GM18909 (cell line): ENCODE data around the gene CAPZB.
A peak's percentile ranks its signal among the peaks of the same experiment; 100 is the strongest.

Source experiments
- ATAC-seq: cut with Tn5 transposase; IDR thresholded peaks from one replicate; pipeline ENCODE4 v1.9.1; 2021; ENCODE audit warnings: mild to moderate bottlenecking; ENCODE audit not compliant: unreplicated experiment, poor library complexity

CAPZB gene

DNA sequence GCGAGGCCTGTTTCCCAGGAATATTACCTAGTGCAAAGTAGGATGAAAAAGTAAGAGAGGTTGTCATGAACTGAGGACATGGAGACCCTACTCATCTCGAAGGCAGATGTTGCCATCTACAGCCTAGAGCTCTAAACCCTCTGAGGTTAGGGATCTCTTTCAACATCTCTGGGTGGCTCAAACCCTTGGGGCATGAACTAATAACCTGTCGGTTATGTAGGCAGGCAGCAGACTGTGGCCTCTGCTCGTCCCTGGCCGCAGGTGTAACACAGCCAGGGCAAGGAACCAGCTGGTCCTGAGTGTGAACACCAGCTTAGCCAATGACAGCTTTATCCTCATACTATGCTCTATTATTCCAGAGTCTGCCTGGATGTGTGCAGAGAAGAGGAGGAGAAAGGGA, 13.2 kb downstream of the CAPZB start:
- no peak for ATAC-seq

DNA sequence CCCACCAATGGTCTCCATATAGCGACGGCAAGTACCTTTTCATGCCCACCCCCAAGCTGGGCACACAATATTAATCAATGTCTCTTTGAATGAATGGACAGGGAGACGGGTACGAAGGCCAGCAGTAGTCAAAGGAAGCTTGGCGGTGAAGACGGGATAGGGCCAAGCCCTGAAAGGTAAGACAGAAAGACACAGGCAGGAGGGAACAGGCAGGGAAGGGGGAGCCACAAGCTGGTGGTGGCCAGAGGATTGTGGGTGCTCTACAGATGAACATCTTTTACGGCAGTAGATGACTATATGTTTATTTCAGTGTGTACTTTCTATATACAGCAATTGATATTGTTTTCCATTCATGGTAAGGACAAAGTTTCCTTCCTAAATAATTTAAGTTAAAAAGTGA, 16.3 kb downstream of the CAPZB start:
- no peak for ATAC-seq

DNA sequence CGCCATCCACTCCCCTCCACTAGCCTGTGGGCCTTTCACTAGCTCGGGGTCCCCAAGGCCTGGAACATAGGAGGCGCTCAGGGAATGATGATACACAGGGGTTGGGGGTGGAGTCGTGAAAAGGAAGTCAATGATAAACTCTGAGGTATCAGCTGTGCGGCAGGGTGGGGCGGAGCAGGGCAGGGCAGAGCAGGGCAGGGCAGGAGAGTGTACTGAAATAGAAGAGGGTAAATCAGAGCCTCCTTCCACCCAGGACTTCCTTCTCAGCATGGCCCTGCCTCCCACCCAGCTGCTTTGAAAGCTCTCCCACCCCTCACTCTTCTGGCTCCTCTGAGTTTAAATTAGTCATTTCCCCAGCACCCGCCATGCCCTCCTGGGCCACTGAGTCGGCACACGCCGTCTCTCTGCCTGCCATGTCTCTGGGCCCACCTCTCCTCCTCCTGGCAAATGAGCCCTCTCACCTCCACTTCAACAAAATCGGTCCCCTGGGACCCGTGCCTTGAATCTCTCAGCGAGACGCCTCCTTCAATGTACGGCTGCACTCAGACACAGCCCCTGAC, 16.9 kb downstream of the CAPZB start:
- peak; percentile 64 for ATAC-seq

GRCh38 chr1:19467199-19468187, 17.8 kb downstream of the CAPZB start:
- ATAC-seq = no peak

GRCh38 chr1:19466112-19466561, 19.2 kb downstream of the CAPZB start:
- ATAC-seq = no peak

GRCh38 chr1:19465650-19466049, 19.7 kb downstream of the CAPZB start:
- no peak for ATAC-seq

DNA sequence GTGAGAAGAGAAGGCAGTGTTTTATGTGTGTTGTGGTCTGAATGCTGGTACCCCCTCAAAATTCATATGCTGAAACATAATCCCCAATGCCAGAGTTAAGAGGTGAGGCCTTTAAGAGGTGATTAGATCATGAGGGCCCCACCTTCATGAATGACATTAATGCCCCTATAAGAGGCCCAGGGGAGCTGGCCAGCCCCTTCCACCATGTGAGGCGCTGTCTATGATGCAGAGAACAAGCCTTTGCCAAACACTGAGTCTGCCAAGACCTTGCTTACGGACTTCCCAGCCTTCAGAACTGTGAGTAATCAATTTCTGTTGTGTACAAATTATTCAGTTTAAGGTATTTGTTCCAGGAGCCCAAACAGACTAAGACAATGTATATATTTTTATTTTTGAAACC, 20.2 kb downstream of the CAPZB start:
- ATAC-seq = no peak

- no peak for ATAC-seq
Observed at GRCh38 chr1:19464696-19465095, 20.6 kb downstream of the CAPZB start.

DNA sequence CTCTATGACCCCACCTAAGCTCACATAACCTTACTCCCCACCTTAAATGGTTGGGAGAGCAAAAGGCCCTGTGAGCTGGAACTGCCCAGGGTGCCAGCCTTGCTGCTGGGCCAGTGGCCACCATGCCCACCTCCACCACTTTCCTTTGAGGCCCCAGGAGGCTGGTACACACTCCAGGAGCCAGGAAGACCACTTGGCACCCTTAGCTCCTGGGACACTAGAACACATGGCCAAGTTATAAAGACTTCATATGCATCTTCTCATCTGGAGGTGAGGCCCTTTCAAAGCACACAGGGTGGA, 21.9 kb downstream of the CAPZB start:
- ATAC-seq = no peak

DNA sequence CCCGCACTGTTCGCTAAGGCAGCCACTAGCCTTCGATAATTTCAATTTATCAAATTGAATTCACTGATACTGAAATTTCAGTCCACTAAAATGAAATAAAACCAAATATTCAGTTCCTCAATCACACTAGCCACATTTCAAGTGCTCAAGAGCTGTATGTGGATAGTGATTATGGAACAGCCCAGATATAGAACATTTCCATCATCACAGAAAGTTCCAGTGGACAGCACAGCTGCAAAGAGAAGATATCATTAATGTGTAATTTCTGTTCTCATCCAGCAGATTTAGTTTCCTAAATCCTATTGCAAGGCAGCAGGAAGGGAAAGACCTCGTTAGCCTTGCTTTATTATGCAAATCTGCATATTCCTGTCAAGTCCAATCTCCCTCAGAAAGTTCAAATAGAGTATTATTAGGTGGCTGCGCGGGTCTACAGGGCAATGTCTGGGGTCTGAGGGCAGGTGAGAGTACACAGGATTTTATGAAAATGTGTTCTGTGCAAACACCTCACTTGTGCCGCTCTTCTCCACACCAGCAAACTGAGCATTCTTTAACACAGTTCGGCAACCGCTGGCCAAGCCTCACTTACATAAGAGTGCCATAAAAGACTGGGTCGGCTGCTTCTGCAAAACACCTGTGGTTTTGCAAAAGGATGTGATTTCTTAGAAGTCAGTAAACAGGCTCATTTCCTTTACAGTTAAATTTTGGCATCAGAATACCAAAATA, 22.4 kb downstream of the CAPZB start:
- peak; percentile 54 for ATAC-seq

GRCh38 chr1:19461220-19461554, 24.2 kb downstream of the CAPZB start:
- ATAC-seq = no peak

DNA sequence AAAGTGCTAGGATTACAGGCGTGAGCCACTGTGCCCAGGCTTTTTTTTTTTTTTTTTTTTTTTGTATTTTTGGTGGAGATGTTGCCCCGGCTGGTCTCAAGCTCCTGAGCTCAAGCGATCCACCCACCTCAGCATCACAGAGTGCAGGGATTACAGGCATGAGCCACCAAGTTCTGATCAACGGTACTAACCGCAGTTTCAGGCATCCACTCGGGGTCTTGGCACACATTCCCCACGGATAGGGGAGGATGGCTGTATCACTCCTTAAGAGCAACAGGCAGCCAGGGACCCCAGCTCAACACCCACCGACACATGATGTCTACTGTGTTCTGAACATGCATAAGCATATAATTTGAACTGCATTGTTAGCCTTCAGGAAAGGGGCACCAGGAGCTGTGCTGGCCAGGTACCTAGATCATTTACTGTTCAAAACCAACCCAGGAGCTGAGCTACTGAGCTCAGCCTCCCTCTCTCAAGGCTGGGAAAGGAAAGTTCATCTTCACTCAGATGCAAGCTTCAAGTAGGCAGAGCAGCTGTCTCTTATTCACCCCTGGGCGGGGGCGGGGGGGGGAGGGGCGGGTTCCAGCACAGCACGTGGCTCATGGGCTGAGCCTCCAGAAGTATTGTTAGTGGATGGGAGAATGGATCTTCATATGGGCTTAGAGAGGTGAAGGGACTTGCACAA, 24.7 kb downstream of the CAPZB start:
- no peak for ATAC-seq

- ATAC-seq = no peak
Observed at GRCh38 chr1:19458815-19459417, 26.4 kb downstream of the CAPZB start.

GRCh38 chr1:19457607-19458006, 27.7 kb downstream of the CAPZB start:
- ATAC-seq = no peak

DNA sequence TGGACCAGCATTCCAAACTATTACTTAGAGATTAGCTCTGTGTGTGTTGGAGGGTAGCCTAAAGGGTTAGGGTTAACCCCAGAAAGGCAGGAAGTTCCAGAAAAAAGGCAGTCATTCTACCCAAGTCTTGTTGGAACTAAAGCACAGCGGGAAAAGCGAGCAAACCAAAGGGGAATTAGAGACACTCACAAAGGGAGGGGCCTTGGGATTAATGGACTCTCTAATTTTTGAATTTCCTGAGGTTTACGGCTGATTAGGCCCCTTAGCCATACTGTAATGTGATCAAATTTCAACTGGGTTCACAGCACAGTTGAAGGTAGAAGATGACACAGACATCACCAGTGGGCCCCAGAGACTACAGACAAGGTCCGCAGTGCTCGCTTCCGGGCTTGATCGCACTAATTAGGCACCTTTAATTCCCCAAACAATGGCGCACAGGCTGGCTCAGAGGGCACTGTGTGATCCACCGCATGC, 28.3 kb downstream of the CAPZB start:
- ATAC-seq = no peak

GRCh38 chr1:19455353-19455752, 30.0 kb downstream of the CAPZB start:
- ATAC-seq = no peak

DNA sequence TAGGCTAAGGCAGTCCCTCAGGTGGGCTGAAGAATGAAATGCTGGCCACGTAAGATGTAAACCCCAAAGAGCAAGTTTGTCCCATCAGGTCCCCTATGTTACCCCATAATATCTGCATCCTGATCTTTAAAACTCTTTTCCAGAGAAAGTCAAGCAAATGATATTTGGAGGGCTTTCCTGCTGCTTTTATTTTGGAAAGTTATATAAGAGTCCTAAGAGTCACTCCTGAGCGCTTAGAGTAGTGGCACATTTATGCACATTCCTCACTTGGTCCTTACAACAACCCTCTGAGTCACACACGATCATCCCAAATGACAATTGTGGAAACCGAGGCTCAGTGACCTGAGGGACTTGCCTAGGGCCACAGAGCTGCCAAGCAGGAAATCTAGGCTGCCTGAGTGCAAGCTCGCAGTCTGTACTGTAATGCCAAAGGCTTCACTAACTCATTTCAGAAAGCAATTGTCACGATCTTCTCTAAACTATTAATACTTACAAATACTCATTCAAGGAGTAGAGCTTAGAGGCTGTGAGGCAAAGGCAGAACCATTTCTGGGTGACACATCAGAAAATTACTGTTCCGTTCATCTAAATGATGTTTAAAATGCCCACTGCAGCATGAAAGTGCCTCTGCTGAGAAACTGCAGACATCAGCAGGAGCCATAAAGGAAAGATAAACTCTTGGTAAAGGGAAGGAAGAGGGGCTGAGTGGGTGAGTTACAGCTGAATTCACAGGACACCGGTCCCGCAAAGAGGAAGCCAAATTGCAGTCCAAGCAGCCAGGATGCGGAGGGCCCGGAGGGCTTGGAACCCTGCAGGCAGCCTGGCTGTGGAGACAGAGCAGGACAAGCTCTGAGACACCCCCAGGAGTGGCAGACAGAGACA, 30.8 kb downstream of the CAPZB start:
- ATAC-seq = no peak

- no peak for ATAC-seq
Observed at GRCh38 chr1:19453741-19454201, 31.6 kb downstream of the CAPZB start.

- no peak for ATAC-seq
Observed at GRCh38 chr1:19452221-19452663, 33.1 kb downstream of the CAPZB start.
